Upper lobe of left lung (tissue), 4 donors: ENCODE data around the gene TMIGD3.

Source experiments
- CTCF ChIP-seq, 6 experiments: fragments of 450-650 bp in 4 of 6; fragments of 200-600 bp in 2 of 6; sonication (generic) in 2 of 6; IDR thresholded peaks; one replicate each; pipeline ENCODE4 v1.5.1; 2016 to 2019; ENCODE audit warnings: antibody characterized with exemption in 6 of 6
- EP300 ChIP-seq, 4 donors: sonication (generic); formaldehyde crosslinking; IDR thresholded peaks; one replicate each; pipeline ENCODE4 v1.5.1; 2017; ENCODE audit warnings: antibody characterized with exemption in 4 of 4, control low read depth in 2 of 4

DNA sequence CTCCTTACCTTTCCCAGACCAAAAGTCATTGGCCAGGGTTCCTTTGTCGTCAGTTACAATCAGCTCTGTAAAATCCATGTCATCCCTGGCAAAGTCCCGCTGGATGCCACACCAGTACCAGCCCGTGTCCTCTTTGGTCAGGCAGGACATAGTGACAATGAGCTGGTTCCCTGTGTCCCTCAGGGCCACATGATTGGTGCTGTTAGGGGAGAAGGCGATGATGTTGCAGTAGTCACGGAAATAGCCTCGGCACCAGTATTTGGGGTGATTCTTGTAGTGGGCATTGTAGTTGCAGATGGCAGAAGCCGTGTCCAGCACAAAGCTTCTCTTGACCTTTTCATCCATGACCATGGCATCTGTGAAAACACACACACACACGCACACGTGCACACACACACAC, 14.8 kb downstream of the TMIGD3 start:
- TF ChIP-seq CTCF (IDR thresholded peaks at IDR 0.05) (no peak), EP300 (IDR thresholded peaks at IDR 0.05) (no peak)
